HuH-7.5 (cell line): ENCODE results near the gene DHODH.
A peak's percentile ranks its signal among the peaks of the same experiment; 100 is the strongest.

Experiments
- DNase-seq: peaks from one replicate; pipeline ENCODE4 v3.0.0; 2011; ENCODE audit warnings: low spot score

DHODH gene

DNA sequence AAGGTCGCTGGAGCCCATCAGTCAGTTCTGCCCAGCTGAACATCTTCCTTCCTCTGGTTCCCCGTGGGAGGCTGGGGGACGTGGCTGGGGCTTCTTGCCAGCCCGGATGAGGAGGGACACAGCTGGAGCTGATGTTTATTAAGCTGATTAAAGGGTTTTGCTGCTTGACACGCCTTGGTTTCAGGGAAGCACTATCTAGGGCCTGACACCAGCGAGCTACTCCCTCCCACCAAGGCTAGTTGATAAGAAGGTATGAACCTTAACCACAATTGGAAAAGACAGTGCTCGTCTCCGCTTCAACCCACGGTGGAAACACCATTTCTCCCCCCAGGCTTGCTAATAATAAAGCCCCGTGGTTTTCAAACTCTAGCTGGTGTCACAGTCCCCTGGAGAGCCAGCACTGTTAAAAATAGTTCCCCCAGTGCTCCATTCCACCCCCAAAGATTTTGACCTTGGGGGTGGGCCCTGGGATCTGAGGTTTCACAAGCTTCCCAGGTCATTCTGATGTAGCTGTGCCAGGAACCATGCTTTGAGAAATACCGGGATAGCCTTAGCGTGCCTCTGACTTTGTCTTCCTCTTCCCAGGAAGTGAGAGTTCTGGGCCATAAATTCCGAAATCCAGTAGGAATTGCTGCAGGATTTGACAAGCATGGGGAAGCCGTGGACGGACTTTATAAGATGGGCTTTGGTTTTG lies 5.5 kb downstream of the DHODH start:
- no peak for DNase-seq

DNA sequence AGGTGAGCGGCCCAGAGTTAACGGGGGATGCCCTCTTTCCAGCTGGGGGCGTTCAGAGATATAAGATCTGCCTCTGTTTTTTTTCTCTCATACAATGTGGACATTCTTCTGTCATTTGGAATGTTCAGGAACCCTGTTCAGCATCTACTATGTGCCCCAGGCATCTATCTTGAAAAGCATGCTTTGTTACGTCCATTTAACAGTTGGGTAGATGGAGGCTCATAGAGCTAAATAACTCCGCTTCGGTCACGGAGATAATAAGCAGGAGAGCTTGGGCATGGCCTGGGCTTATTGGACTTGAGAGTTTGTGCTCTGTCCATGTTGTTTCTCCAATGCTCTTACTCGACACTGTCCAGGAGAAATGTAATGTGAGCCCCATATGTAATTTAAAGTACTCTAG lies 6.1 kb downstream of the DHODH start:
- DNase-seq: no peak

DNA sequence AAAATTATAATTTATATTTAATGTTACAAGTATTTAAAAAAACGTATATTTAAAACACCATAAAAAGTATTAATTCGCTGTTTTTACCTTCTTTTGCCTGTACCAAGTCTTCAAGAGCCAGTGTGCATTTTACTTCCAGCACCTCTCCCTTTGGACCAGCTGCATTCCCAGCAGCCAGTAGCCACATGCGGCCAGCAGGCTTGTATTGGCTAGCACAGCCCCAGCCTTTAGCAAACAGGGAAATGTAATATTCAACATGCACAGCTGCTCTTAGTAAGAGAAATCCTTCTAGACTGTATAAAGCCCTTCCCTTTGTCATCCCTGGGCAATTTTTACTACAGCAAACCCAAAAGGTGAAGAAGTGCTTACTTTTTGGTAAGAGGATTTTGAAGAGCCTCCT lies 6.6 kb downstream of the DHODH start:
- no peak for DNase-seq

DNA sequence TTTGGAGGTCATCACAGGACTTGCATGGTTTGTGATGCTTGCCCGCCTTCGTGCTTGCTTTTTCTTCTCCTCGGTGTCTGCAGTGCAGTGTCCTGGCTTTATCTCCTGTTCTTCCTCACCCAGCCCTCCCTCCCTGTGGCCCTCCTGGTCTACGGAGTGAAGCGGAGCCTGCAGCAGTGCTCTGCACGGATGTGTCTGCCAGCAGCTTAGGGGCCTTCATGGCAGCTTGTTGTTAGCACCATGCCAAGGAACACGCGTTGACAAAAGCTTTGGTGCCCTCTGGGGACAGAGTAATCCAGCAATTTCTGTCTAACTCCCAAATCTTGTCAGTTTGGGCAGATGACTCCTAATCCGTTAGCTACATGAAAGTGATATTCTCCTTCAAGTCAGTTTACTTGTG lies 9.9 kb downstream of the DHODH start:
- DNase-seq: no peak

DNA sequence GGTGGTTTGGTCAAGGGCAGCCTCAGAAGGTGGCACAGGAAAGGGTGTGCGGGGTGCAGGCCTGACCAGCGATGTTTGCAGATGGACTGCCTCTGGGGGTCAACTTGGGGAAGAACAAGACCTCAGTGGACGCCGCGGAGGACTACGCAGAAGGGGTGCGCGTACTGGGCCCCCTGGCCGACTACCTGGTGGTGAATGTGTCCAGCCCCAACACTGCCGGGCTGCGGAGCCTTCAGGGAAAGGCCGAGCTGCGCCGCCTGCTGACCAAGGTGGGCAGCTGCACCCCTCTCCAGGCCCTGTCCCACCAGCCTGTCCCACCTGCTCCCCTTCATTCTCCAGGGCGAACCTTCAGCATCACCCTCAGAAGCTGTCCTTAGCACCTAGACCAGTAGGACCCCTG lies 12.5 kb downstream of the DHODH start:
- DNase-seq: no peak

DNA sequence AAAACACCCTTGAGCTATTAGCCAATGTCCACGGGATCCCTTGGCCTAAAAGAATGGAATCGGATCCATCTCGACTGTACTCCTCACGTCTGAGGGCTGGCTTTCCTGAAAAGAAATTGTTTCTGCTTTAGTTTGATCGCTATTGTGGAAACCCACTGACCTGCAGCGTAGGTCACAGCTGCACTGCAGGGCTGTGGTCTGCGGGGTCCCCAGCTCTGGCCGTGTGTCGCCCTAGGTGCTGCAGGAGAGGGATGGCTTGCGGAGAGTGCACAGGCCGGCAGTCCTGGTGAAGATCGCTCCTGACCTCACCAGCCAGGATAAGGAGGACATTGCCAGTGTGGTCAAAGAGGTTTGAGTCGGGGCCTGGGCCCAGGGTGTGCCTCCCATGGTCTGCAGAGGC lies 13.6 kb downstream of the DHODH start:
- DNase-seq: no peak

DNA sequence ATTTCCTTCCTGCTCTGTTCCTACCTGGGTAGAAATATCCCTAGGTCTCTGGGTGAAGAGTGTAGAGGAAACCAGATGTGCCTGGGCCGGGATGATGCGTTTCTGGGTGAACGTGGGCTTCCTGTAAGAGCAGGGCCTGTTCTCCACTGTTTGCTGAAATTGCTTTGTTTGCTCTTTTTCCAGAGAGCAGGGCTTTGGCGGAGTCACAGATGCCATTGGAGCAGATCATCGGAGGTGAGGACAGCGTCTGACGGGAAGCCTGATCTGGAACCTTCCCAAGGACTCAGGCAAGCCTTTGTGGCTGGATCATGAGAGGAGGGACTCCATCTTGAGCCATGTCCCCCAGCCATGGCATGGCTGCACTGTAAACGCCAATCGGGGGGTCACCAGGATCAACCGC lies 15.4 kb downstream of the DHODH start:
- DNase-seq: peak; percentile 32

DNA sequence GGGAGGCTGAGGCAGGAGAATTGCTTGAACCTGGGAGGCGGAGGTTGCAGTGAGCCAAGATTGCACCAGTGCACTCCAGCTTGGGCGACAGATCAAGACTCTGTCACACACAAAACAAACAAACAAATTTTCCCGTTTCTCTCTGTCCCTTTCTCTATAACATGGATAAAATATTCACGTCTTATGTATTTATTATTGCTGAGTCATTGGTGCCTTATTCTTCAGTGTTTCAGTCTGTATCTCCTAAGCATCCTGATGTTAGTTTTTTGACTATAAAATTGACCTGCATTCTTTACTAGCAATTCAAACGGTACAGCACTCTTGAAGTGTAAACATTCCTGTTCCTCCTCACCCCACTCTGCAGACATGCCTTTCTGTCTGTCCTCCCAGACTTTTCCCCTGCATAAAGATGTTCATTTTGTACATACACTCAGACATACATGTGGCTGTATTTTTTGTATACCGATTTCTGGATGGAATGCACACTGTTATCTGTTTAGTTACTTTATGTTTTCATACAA lies 16.4 kb downstream of the DHODH start:
- DNase-seq: no peak

DNA sequence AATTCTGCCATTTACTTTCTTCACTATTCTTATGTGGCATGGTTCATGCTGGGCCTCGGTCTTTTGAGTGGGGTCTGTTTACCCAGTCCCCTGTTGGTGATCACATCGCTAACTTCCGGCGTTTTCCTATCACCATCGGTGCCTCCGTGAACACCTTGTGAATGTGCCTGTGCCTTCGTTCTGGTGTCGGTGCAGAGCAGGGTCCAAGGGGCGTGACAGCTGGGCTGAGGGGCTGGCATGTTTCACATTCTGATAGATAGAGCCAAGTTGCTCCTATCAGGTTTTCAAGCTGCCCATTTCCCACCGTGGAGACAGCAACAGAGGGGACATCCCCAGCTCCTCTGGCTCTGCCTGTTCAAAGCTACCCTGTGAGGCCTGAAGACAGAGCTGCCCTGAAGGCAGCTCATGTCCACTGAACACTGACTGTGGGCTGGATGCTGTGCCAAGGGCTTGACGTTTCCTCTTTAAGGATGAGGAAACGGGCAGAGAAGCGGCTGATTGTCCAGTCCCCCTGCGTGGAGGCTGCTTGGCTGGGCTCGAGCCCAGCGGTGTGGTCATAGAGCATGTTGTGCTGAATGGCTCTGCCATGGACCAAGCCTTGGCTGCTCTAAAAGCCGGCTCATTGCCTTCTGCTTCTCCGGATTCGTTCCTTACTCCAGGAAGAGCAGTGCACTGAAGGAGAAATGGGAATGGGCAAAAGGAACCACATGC lies 17.0 kb downstream of the DHODH start:
- no peak for DNase-seq

DNA sequence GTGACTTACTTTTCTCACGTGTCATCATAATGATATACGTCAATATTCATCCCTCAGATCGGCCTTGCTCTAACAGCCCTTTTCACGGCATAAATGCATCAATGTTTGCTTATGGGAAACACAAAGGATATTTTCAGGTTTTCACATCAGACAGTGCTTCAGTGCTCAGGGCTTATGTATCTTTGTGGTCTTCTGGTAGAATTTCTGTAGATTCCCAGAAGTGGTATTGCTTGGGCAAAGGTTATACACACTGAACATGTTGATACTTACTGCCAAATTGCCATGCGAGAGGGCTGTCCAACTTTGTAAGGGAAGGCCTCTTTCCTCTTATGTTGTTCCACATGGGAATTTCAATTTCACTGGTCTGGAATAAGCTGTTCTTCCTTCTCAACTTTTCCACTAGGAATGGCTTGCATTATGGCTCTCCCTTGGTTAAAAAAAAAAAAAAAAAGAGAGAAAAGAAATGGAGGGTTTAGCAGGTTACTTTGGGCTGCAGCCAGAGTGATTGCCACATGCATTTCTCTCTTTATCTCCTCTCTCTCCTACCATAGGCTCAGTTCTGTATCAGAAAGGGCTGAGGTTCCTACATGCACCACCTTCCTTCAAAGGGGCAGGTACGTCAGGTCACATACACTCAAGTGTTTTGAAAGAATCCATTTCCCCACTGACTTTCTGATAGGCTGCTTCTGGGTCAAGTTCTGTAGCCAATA lies 19.3 kb downstream of the DHODH start:
- no peak for DNase-seq

DNA sequence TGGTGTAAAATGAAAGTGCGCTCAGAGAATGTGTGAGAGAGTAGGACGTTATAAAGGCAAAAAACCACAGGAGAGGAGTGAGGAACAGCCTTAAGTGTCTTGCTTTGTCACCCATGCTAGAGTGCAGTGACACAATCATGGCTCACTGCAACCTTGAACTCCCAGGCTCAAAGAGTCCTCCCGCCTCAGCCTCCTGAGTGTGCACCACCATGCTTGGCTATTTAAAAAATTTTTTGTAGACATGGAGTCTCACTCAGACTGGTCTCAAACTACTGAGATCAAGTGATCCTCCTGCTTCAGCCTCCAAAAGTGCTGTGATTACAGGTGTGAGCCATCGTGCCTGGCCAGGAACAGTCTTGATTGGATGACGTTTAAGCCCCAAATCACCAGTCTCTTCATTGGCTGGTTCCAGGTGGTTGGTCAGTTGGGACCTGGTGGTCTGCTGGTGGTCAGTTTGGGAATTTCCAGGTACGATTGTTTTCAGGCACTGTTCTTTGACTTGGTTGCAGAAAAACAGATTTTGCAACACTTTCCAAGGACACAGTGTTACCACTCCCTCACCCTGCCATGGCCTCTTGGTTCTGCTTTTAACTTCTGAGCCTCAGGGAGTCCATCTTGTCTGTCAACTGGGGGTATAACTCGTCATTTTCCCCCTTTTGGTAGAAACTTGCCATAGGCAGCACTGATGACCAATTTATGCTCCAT lies 21.2 kb downstream of the DHODH start:
- no peak for DNase-seq

DNA sequence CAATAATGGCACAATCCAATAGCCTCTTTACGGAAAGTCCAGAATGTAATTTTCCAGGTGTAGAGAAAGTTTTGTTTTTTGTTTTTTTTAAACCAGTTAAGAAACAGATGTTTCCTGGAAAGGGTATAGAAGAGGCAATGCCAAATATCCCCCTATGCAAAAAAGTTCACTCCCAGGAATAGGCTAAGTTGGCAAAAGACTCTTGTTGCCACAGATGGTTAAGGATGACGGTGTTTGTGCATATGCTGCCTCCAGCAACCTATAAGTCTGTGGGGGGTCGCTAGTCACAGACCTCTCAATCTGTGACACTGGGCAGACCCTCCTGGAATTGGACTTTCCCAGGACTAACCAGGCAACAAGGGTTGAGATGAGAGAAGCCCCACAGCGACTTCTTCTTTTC lies 24.9 kb downstream of the DHODH start:
- no peak for DNase-seq

DNA sequence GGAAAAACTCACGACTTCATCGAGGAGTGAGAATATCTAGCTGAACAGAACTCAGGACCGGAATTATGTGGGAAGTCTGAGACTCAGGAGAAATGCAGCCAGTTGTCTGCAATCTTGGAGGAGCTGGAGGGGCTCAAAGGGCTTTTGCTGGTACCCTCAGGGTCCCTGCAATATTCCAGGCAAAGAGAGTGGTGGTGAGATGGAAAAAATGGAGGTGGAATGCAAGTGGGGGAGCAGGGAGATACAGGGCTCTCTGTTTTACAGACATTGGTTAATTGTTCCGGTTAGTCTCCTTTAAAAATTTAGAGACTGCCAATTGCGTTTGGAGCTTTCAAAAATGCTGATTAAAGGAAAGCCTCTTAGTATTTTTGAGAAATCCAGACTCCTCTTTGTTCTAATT lies 27.6 kb downstream of the DHODH start:
- no peak for DNase-seq

DNA sequence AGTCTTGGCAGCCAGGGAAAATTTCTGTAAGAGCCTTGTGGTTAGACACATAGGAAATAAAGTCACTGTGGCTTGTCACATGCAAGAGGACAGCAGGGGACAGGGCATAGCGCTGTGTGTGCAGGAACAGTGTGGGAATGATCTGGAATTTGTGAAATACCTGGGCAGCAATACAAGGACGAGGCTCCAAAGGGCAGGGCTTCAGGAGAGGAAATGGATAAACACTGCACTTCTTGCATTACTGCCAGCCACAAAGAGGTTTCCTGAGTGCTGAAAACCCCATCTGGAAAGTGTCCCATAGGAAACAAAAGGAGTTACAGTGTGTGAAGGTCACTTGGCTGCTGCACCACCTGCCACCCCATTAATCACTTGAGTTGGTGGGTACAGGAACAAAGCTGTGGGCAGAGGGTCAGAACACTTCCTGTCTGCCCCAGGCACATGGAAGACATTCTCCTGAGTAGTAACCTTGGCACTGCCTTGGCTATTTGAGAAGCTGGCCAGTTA lies 33.7 kb downstream of the DHODH start:
- DNase-seq: no peak

DNA sequence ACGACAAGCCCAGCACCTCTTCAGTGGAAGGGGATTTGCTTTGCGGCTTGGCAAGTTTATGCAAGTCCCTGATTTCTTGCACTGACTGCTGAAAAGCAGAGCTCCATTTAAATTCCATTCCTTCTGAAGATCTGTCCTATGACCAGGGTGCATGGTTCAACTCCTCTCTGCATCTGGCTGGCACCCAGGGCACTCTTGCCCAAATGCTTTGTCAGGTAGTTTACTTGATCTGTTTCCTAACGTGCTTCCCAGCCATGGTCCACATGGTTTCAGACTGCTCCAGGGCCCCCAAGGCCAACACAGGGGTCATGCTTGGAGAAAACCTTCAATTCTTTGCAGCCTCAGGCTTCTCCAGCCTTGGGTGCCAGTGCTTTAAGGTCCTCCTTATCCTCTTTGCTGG lies 34.5 kb downstream of the DHODH start:
- no peak for DNase-seq

DNA sequence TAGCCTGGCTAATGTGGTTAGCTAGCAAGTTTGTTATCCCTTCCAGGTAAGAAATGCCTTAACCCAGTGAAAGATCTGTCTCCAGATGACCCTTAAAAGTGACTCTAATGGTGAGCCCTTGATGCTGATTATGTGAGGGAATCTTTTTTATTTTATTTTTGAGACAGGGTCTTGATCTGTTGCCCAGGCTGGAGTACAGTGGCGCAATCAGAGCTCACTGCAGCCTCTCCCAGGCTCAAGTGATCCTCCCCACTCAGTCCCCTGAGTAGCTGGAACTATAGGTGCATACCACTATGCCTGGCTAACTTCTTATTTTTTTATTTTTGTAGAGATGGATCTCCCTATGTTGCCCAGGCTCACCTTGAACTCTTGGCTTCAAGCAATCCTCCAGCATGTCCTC lies 35.0 kb downstream of the DHODH start:
- no peak for DNase-seq

DNA sequence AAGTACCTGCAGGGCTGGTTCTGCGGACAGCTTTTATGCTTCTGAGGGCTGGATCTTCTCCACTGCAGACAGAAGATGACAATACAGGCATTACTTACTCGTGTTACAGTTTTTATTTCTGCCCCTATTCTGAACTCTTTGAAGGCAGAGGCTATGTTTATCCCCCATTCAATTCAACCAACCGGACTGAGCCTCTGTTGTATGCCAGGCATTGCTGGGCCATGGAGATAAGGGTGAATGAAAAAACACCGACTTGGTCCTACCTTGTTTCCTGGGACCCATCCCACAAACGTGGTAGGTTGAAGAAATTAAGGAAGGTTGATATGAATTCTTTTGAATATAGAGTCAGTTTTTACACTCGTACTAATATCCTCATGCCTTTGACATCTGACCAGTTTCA lies 35.8 kb downstream of the DHODH start:
- DNase-seq: no peak

DNA sequence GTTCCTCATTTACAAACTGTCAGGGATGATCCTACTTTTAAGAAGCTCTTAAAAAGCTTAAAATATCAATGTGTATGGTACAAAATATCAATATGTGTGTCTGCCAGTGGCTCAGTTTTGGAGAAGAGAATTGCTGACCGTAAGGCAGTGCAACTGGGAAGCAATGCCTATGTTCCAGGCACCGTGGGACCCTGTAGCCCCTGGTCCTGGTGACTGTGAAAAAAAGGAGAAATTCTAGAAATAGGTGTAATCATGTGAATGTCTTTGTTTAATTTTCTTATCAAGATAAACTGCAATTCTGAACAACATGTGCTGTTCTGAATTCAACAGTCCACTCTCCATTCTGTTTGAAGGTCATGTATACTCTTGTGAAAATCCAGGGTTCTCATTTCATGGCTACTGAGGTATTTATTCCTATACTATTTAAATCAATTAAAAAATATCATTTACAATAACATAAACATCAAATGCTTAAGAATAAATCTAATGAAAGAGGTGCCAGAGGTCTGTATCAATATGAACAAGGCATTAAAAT lies 36.3 kb downstream of the DHODH start:
- no peak for DNase-seq

DNA sequence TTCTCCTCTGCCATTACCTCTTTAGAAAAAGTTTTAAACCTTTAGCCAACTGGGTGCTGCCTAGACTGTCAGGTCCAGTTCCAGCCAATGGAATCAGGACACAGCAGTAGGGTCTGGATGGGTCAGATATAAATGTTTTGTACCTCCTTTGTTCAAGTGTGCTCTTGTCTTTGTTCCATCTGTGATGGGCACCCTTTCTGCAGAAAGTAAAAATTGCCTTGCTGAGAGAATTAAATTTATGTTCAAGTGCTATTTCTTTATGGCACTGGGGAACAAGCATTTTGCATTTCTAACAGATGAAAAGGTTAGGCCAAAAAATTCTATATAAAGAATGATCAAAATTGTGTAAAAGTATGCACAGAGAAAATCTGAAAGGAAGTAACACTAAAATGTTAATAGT lies 40.6 kb downstream of the DHODH start:
- no peak for DNase-seq

DNA sequence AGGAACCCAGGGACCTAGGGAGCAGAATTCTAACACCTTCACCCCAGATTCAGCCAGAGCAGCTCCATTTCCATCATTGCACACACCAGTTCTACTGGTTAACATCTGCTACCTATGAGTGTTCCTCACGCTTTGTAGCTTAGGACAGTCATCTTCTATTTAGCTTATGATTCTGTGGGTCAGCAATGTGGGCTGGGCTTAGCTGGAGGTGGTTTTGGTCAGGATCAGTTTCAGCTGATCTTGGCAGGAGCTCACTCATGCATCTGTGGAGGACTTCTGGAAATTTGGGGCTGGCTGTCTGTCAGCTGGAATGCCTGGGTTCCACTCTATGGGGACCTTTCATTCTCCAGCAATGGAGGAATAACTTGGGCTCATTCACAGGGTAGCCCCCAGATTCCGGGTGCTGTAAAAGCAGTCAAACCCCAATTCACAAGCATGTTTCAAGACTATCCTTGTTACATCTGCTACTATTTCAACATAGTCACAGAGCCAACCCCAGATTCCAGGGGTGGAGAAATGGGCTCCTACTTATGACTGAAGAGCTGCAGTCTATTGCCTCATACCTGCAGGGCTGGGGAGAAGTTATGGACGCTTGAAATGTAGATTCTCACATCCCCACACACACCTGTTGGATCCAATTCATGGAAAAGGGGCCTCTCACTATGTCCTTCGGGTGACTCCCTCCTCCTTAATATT lies 42.4 kb downstream of the DHODH start:
- DNase-seq: no peak

DNA sequence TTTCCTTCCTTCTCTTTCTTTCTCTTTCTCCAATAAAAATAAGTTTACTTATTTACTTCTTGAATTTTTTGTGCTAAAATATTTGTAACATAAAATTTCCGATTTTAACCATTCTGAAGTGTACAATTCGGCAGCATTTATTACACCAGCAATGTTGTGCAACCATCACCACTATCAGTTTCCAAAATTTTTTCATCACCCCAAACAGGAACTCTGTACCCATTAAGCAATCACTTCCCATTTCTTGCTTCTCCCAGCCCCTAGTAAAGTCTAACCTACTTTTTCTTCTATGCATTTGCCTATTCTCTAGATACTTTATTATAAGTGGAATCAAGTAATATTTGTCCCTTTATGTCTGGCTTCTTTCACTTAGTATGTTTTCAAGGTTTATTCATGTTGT lies 43.3 kb downstream of the DHODH start:
- DNase-seq: no peak
